SK-N-MC (cell line): ENCODE data around the gene CPB1.

Source experiments
- EZH2 ChIP-seq: fragments of 200-600 bp; sonication (generic); IDR thresholded peaks from one replicate; pipeline ENCODE4 v1.6.1; 2017; ENCODE audit warnings: antibody characterized with exemption
- POLR2AphosphoS5 ChIP-seq: IDR thresholded peaks from 2 replicates; pipeline ENCODE4 v1.6.1; 2012; ENCODE audit warnings: mild to moderate bottlenecking, low read depth, low read length, borderline replicate concordance

- TF ChIP-seq POLR2AphosphoS5, result no peak
- no peak for TF ChIP-seq EZH2
Observed at GRCh38 chr3:148879256-148879655, 51.6 kb downstream of the CPB1 start.
